Astrocyte (in vitro differentiated cells and primary cell): ENCODE measurements around the gene CACNA2D4. TPM values are rescaled to one million over a fixed set of nuclear protein-coding genes. Genes with fewer than 3 reads are reported as not detected.

ENCODE experiments used
- DNase-seq: peaks from one replicate; pipeline ENCODE4 v3.0.0-alpha.2; 2010; ENCODE audit warnings: low read depth
- FAIRE-seq: peaks from 2 replicates; lab custom pipeline; 2011; peaks lifted over from hg19 to GRCh38; lab: Jason Lieb, UNC
- H2AFZ ChIP-seq: 2 replicates; pipeline ENCODE4 v1.6.0; 2012; ENCODE audit warnings: low read depth, low read length, inconsistent platforms
- H3K27ac ChIP-seq: 2 replicates; pipeline ENCODE4 v1.5.1; 2011; ENCODE audit warnings: low read depth, low read length, inconsistent platforms
- H3K27me3 ChIP-seq: 2 replicates; pipeline ENCODE4 v1.6.0; 2011; ENCODE audit warnings: low read length, inconsistent platforms; ENCODE audit not compliant: insufficient read depth
- H3K36me3 ChIP-seq: 2 replicates; pipeline ENCODE4 v1.5.1; 2011; ENCODE audit warnings: low read length, inconsistent platforms; ENCODE audit not compliant: insufficient read depth
- H3K4me1 ChIP-seq: 2 replicates; pipeline ENCODE4 v1.5.1; 2011; ENCODE audit warnings: low read length, inconsistent platforms; ENCODE audit not compliant: insufficient read depth
- H3K4me2 ChIP-seq: 2 replicates; pipeline ENCODE4 v1.6.0; 2012; ENCODE audit warnings: low read length, inconsistent platforms
- H3K4me3 ChIP-seq: 2 replicates; pipeline ENCODE4 v1.5.1; 2011; ENCODE audit warnings: low read depth, mild to moderate bottlenecking, low read length, inconsistent platforms; ENCODE audit not compliant: insufficient read depth
- H3K79me2 ChIP-seq: 2 replicates; pipeline ENCODE4 v1.6.0; 2012; ENCODE audit warnings: mild to moderate bottlenecking, low read length, inconsistent platforms; ENCODE audit not compliant: insufficient read depth
- H3K9ac ChIP-seq: 2 replicates; pipeline ENCODE4 v1.6.0; 2012; ENCODE audit warnings: mild to moderate bottlenecking, low read length, inconsistent platforms
- H3K9me3 ChIP-seq: 2 replicates; pipeline ENCODE4 v1.5.1; 2012; ENCODE audit warnings: low read depth, mild to moderate bottlenecking, low read length, inconsistent platforms; ENCODE audit not compliant: insufficient read depth
- H4K20me1 ChIP-seq: 2 replicates; pipeline ENCODE4 v1.6.0; 2012; ENCODE audit warnings: low read length, inconsistent platforms; ENCODE audit not compliant: insufficient read depth
- H3K27ac Mint-ChIP-seq: one replicate; pipeline ENCODE4 v1.8.0; 2021; ENCODE audit warnings: mild to moderate bottlenecking, mixed read lengths; ENCODE audit not compliant: unreplicated experiment
- H3K27me3 Mint-ChIP-seq: one replicate; pipeline ENCODE4 v1.8.0; 2021; ENCODE audit warnings: low read depth, mixed read lengths; ENCODE audit not compliant: unreplicated experiment
- H3K36me3 Mint-ChIP-seq: one replicate; pipeline ENCODE4 v1.8.0; 2021; ENCODE audit warnings: low read depth, mixed read lengths; ENCODE audit not compliant: unreplicated experiment
- H3K4me1 Mint-ChIP-seq: one replicate; pipeline ENCODE4 v1.8.0; 2021; ENCODE audit warnings: low read depth, mixed read lengths; ENCODE audit not compliant: unreplicated experiment
- H3K4me3 Mint-ChIP-seq: one replicate; pipeline ENCODE4 v1.8.0; 2021; ENCODE audit warnings: mild to moderate bottlenecking, moderate library complexity, mixed read lengths; ENCODE audit not compliant: unreplicated experiment
- H3K9me3 Mint-ChIP-seq: one replicate; pipeline ENCODE4 v1.8.0; 2021; ENCODE audit warnings: mild to moderate bottlenecking, mixed read lengths; ENCODE audit not compliant: unreplicated experiment
- EZH2 ChIP-seq: IDR thresholded peaks from 2 replicates; pipeline ENCODE4 v1.6.1; 2012; ENCODE audit warnings: mild to moderate bottlenecking, low read length, inconsistent platforms; ENCODE audit not compliant: insufficient read depth
- total RNA-seq: library from RNA; stranded (reverse); gene quantifications from 2 replicates; pipeline ENCODE4 v1.2.1, GENCODE V29; 2021
- TF ChIP-seq, protein P1 (sequence below): IDR thresholded peaks from 2 replicates; pipeline ENCODE4 v1.5.1; 2011; ENCODE audit warnings: low read depth, mild to moderate bottlenecking, inconsistent platforms, low read length, moderate library complexity; ENCODE audit not compliant: insufficient read depth

Gene CACNA2D4
- total RNA-seq, 1 donor from 2014 or later: 0.09 TPM

- FAIRE-seq: no peak
- H3K27me3 Mint-ChIP-seq: no peaks in the 10 kb centered on the region
- no peak overlapping the region for H3K4me3 Mint-ChIP-seq
- Histone ChIP-seq H3K4me2 (no peak overlapping the region), H3K36me3 (peaks cover 19% of the 10 kb centered on the region), H3K9ac (no peak overlapping the region), H3K79me2 (no peaks in the 10 kb centered on the region), H3K9me3 (no peaks in the 10 kb centered on the region), H3K4me3 (no peak overlapping the region), H3K27ac (no peak overlapping the region), H3K4me1 (no peaks in the 10 kb centered on the region), H4K20me1 (peaks cover 39% of the 10 kb centered on the region), H3K27me3 (no peaks in the 10 kb centered on the region), H2AFZ (no peak overlapping the region)
- no peaks in the 10 kb centered on the region for H3K9me3 Mint-ChIP-seq
- H3K36me3 Mint-ChIP-seq: no peaks in the 10 kb centered on the region
- peaks cover 7% of the 10 kb centered on the region for H3K4me1 Mint-ChIP-seq
- TF ChIP-seq, protein P1, sequence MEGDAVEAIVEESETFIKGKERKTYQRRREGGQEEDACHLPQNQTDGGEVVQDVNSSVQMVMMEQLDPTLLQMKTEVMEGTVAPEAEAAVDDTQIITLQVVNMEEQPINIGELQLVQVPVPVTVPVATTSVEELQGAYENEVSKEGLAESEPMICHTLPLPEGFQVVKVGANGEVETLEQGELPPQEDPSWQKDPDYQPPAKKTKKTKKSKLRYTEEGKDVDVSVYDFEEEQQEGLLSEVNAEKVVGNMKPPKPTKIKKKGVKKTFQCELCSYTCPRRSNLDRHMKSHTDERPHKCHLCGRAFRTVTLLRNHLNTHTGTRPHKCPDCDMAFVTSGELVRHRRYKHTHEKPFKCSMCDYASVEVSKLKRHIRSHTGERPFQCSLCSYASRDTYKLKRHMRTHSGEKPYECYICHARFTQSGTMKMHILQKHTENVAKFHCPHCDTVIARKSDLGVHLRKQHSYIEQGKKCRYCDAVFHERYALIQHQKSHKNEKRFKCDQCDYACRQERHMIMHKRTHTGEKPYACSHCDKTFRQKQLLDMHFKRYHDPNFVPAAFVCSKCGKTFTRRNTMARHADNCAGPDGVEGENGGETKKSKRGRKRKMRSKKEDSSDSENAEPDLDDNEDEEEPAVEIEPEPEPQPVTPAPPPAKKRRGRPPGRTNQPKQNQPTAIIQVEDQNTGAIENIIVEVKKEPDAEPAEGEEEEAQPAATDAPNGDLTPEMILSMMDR: no peak
- TF ChIP-seq EZH2: no peak
- DNase-seq: no peak
- H3K27ac Mint-ChIP-seq: no peak overlapping the region
Measured at GRCh38 chr12:1965916-1966315, 47.5 kb upstream of the CACNA2D4 start.

DNA sequence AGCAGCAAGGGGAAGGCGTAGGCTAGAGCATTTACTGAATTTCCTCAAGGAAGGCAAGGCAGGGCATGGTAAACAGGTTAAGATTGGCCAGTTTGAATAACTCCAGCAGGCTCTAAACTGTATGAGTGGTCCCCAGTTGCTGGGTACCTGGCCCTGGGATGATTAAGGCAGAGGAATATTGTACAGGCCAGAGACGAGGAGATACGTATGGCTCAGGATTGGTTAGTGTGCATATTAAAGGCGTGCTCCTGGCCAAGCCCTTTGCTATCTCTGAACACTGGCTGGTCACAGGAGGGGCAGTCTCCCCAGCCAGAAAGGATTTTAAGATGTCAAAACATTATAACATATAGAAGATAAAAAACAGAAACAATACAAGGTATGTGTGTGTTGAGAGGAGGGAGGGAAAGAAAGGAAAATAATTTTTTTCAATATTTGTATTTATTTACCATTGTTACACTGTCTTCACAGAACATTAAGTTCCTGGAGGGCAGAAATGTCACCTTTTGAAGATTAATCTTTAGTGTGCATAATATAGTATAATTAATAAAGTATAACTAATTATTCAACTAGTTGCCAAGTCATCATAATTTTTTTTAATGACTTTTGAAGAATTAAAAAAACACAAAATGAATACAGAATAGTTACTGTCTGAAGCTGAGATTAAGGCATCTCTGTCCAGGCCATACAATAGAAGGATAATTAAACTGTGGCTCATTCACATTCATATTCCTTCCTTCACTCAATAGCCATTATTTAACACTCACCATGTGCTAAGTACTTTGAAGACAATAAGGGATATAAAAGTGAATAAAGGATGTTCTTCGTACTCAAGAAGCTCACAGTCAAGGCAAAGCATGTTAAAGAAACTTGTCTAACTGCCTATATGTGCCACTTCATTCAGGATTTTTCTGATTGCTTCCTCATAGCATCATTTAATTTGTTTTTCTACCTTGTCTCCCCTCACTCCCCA is 43.9 kb upstream of the CACNA2D4 start:
- Mint-ChIP-seq H3K36me3 (peaks cover 10% of the 10 kb centered on the region), H3K4me3 (no peak overlapping the region), H3K4me1 (peaks cover 7% of the 10 kb centered on the region), H3K27ac (no peak overlapping the region), H3K27me3 (no peaks in the 10 kb centered on the region), H3K9me3 (no peaks in the 10 kb centered on the region)
- H3K79me2 ChIP-seq: no peaks in the 10 kb centered on the region
- peaks cover 19% of the 10 kb centered on the region for H3K36me3 ChIP-seq
- TF ChIP-seq EZH2: no peak
- TF ChIP-seq, protein P1: no peak
- H3K27ac ChIP-seq: no peak overlapping the region
- no peak overlapping the region for H3K4me2 ChIP-seq
- H3K4me3 ChIP-seq: no peak overlapping the region
- peaks cover 19% of the 10 kb centered on the region for H4K20me1 ChIP-seq
- H3K4me1 ChIP-seq: no peaks in the 10 kb centered on the region
- H3K9me3 ChIP-seq: no peaks in the 10 kb centered on the region
- no peak overlapping the region for H2AFZ ChIP-seq
- DNase-seq: no peak
- no peak overlapping the region for H3K9ac ChIP-seq
- no peak for FAIRE-seq
- no peaks in the 10 kb centered on the region for H3K27me3 ChIP-seq

GRCh38 chr12:1956716-1957115 is 38.3 kb upstream of the CACNA2D4 start:
- Histone ChIP-seq H2AFZ (no peak overlapping the region), H3K27ac (no peak overlapping the region), H3K4me1 (no peaks in the 10 kb centered on the region), H3K9ac (no peak overlapping the region), H3K27me3 (no peaks in the 10 kb centered on the region), H3K36me3 (peaks cover 10% of the 10 kb centered on the region), H3K9me3 (no peaks in the 10 kb centered on the region), H3K4me2 (no peak overlapping the region), H3K4me3 (no peak overlapping the region), H3K79me2 (no peaks in the 10 kb centered on the region), H4K20me1 (peaks cover 4% of the 10 kb centered on the region)
- FAIRE-seq (no peak), DNase-seq (no peak)
- Mint-ChIP-seq H3K27ac (no peak overlapping the region), H3K4me1 (peaks cover 1% of the 10 kb centered on the region), H3K27me3 (no peaks in the 10 kb centered on the region), H3K4me3 (no peak overlapping the region), H3K9me3 (no peaks in the 10 kb centered on the region), H3K36me3 (peaks cover 23% of the 10 kb centered on the region)
- TF ChIP-seq, protein P1: no peak
- no peak for TF ChIP-seq EZH2
